Tibial nerve (tissue), 4 donors: ENCODE data around the gene LEUTX.

ENCODE experiments used
- CTCF ChIP-seq, 5 experiments: fragments of 200-600 bp in 3 of 5; fragments of 450-650 bp in 2 of 5; sonication (generic) in 3 of 5; IDR thresholded peaks; one replicate each; pipeline ENCODE4 v1.5.1; 2016 to 2019; ENCODE audit warnings: antibody characterized with exemption in 5 of 5, mild to moderate bottlenecking in 3 of 5, moderate library complexity in 2 of 5
- EP300 ChIP-seq, 2 donors: sonication (generic); formaldehyde crosslinking; IDR thresholded peaks; one replicate each; pipeline ENCODE4 v1.6.1; 2017; ENCODE audit warnings: antibody characterized with exemption in 2 of 2, mild to moderate bottlenecking in 1 of 2

- TF ChIP-seq CTCF (IDR thresholded peaks at IDR 0.05): no peak
- TF ChIP-seq EP300 (IDR thresholded peaks at IDR 0.05): no peak
Measured at GRCh38 chr19:39828015-39828653, 49.5 kb downstream of the LEUTX start.
